ENCODE measurements around the gene TEKT5. TPM values are rescaled to one million over a fixed set of nuclear protein-coding genes. Genes with fewer than 3 reads are reported as not detected.

TEKT5 gene
- total RNA-seq, 1 donor from 2014 or later, result 0.07 TPM

DNA sequence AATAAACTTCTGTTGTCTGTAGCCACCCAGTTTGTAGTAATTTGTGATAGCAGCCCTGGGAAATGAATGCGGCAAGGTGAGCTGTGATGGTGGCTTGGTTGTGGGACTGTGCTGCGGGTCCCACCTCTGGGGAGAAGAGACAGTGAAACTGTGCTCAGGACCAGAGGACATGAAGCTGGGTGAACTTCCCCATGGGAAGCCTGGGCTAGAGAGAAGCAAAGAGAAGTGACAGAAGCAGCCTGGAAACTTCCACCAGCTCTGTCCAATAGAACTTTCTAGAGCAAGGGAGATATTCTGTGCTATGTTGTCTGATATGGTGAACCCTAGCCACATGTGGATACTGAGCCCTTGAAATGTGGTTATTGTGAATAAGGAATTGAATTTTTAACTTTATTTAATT lies 62.8 kb downstream of the TEKT5 start:
- H3K9me3 Mint-ChIP-seq, result no peaks in the 10 kb centered on the region
- H3K4me3 Mint-ChIP-seq, result no peak overlapping the region
- H4K20me1 ChIP-seq (ENCODE audit: low read depth), result no peaks in the 10 kb centered on the region
- H3K36me3 ChIP-seq, result no peaks in the 10 kb centered on the region
- H3K9me3 ChIP-seq (ENCODE audit: low read depth), result no peaks in the 10 kb centered on the region
- H3K27me3 ChIP-seq, result no peaks in the 10 kb centered on the region
- TF ChIP-seq, protein P1, sequence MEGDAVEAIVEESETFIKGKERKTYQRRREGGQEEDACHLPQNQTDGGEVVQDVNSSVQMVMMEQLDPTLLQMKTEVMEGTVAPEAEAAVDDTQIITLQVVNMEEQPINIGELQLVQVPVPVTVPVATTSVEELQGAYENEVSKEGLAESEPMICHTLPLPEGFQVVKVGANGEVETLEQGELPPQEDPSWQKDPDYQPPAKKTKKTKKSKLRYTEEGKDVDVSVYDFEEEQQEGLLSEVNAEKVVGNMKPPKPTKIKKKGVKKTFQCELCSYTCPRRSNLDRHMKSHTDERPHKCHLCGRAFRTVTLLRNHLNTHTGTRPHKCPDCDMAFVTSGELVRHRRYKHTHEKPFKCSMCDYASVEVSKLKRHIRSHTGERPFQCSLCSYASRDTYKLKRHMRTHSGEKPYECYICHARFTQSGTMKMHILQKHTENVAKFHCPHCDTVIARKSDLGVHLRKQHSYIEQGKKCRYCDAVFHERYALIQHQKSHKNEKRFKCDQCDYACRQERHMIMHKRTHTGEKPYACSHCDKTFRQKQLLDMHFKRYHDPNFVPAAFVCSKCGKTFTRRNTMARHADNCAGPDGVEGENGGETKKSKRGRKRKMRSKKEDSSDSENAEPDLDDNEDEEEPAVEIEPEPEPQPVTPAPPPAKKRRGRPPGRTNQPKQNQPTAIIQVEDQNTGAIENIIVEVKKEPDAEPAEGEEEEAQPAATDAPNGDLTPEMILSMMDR (IDR thresholded peaks at IDR 0.05), result no peak
- TF ChIP-seq EZH2 (IDR thresholded peaks at IDR 0.05) (no peak), EZH2phosphoT487 (IDR thresholded peaks at IDR 0.05) (no peak)
- H3K9ac ChIP-seq, result no peak overlapping the region
- H3K4me1 Mint-ChIP-seq, result peaks cover 3% of the 10 kb centered on the region
- H3K4me3 ChIP-seq, result no peak overlapping the region
- no peaks in the 10 kb centered on the region for H3K79me2 ChIP-seq (ENCODE audit: low read depth)
- H3K4me2 ChIP-seq, result no peak overlapping the region
- no peak for DNase-seq (ENCODE audit: low spot score)
- no peak overlapping the region for H3K27ac ChIP-seq
- no peak overlapping the region for H3K27ac Mint-ChIP-seq
- peaks cover 7% of the 10 kb centered on the region for H3K27me3 Mint-ChIP-seq (ENCODE audit: insufficient read depth, low read depth)
- H3F3A ChIP-seq (ENCODE audit: low read depth), result no peaks in the 10 kb centered on the region
- no peak overlapping the region for H2AFZ ChIP-seq (replicated peaks)
- no peaks in the 10 kb centered on the region for H3K36me3 Mint-ChIP-seq
- H3K4me1 ChIP-seq, result no peaks in the 10 kb centered on the region

DNA sequence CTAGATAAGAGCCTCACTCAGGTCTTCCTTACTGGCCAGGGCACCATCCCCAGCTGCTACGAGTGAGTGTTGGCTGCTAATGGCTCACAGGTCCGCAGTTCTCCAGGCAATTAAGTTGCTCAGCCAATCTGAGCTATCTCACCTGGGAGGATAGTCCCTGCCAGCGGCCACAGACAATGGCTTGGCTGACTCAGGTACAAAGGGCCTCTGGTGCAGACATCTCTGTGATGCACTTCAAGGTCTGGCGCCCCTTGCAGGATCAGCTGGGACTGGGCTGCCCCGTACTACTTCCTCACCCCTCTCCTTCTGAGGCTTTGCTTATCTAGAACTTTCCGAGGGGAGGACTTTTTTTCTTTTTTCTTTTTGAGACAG lies 65.2 kb downstream of the TEKT5 start:
- Mint-ChIP-seq H3K4me3 (no peak overlapping the region), H3K27me3 (ENCODE audit: insufficient read depth, low read depth) (peaks cover 9% of the 10 kb centered on the region), H3K27ac (no peak overlapping the region), H3K36me3 (no peaks in the 10 kb centered on the region), H3K9me3 (no peaks in the 10 kb centered on the region), H3K4me1 (peaks cover 3% of the 10 kb centered on the region)
- no peaks in the 10 kb centered on the region for H3K27me3 ChIP-seq
- no peak for DNase-seq (ENCODE audit: low spot score)
- no peaks in the 10 kb centered on the region for H3K4me1 ChIP-seq
- TF ChIP-seq EZH2phosphoT487 (IDR thresholded peaks at IDR 0.05), result no peak
- no peak for TF ChIP-seq EZH2 (IDR thresholded peaks at IDR 0.05)
- TF ChIP-seq, protein P1 (IDR thresholded peaks at IDR 0.05), result no peak
- H3F3A ChIP-seq (ENCODE audit: low read depth), result no peaks in the 10 kb centered on the region
- H3K27ac ChIP-seq, result no peak overlapping the region
- H3K9me3 ChIP-seq (ENCODE audit: low read depth), result no peaks in the 10 kb centered on the region
- no peak overlapping the region for H3K9ac ChIP-seq
- no peak overlapping the region for H2AFZ ChIP-seq (replicated peaks)
- H3K4me2 ChIP-seq, result no peak overlapping the region
- no peaks in the 10 kb centered on the region for H3K79me2 ChIP-seq (ENCODE audit: low read depth)
- H3K36me3 ChIP-seq, result no peaks in the 10 kb centered on the region
- no peaks in the 10 kb centered on the region for H4K20me1 ChIP-seq (ENCODE audit: low read depth)
- H3K4me3 ChIP-seq, result no peak overlapping the region

DNA sequence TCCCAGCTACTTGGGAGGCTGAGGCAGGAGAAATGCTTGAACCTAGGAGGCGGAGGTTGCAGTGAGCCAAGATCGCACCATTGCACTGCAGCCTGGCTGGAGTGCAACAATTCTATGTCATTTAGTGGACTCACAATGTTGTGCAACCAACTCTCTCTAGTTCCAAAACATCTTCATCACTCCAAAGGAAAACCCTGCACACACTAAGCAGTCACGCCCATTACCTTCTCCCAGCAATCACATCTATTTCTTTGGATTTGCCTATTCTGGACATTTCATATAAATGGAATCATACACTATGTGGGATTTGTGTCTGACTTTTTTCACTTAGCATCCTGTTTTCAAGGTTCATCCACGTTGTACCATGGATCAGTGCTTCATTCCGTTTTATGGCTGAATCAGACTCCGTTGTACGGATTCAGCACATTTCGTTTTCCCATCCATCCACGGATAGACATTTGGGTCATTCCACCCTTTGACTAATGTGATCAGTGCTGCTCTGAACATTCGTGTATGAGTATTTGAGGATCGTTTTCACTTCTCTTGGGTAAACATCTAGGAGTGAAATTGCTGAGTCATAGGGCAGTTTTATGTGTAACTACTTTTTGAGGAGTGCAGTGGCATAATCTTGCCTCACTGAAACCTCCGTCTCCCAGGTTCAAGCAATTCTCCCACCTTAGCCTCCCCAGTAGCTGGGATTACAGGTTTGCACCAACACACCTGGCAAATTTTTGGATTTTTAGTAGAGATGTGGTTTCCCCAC lies 69.0 kb downstream of the TEKT5 start:
- H3K27ac ChIP-seq, result no peak overlapping the region
- H3K27me3 ChIP-seq, result no peaks in the 10 kb centered on the region
- no peak for DNase-seq (ENCODE audit: low spot score)
- H2AFZ ChIP-seq (replicated peaks), result no peak overlapping the region
- no peaks in the 10 kb centered on the region for H3F3A ChIP-seq (ENCODE audit: low read depth)
- peaks cover 3% of the 10 kb centered on the region for H3K4me1 ChIP-seq
- no peak overlapping the region for H3K4me3 Mint-ChIP-seq
- no peaks in the 10 kb centered on the region for H3K36me3 ChIP-seq
- no peak overlapping the region for H3K4me3 ChIP-seq
- no peaks in the 10 kb centered on the region for H3K9me3 ChIP-seq (ENCODE audit: low read depth)
- no peak overlapping the region for H3K9ac ChIP-seq
- H3K27ac Mint-ChIP-seq, result no peak overlapping the region
- no peaks in the 10 kb centered on the region for H3K79me2 ChIP-seq (ENCODE audit: low read depth)
- no peaks in the 10 kb centered on the region for H4K20me1 ChIP-seq (ENCODE audit: low read depth)
- H3K9me3 Mint-ChIP-seq, result no peaks in the 10 kb centered on the region
- H3K4me2 ChIP-seq, result no peak overlapping the region
- peaks cover 11% of the 10 kb centered on the region for H3K27me3 Mint-ChIP-seq (ENCODE audit: insufficient read depth, low read depth)
- TF ChIP-seq EZH2phosphoT487 (IDR thresholded peaks at IDR 0.05) (no peak), EZH2 (IDR thresholded peaks at IDR 0.05) (no peak)
- TF ChIP-seq, protein P1 (IDR thresholded peaks at IDR 0.05), result no peak
- H3K36me3 Mint-ChIP-seq, result no peaks in the 10 kb centered on the region
- H3K4me1 Mint-ChIP-seq, result no peaks in the 10 kb centered on the region
